ENCODE data around the gene SLC66A3.
A peak's percentile ranks its signal among the peaks of the same experiment; 100 is the strongest.

Gene SLC66A3

GRCh38 chr2:11134349-11134748 lies 20.9 kb upstream of the SLC66A3 start:
- no peak for DNase-seq (ENCODE audit: low read depth in 2 of 2)

- no peak for DNase-seq (ENCODE audit: low read depth in 2 of 2)
Observed at GRCh38 chr2:11140492-11140891, 14.8 kb upstream of the SLC66A3 start.

DNA sequence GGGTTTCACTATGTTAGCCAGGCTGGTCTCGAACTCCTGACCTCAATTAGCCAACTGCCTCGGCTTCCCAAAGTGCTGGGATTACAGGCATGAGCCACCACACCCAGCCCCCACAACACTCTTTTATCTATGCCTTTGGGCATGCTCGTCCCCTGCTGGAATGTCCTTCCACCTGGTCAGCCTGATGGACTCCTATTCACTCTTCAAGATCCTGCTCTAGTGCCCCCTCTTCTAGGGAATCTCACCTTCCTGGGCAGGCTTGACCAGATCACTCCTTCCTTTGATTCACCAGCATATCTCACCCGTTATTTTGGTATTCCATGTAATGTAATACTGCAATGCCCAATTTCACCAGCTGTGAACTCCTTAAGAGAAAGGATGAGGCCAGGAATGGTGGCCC lies 13.9 kb upstream of the SLC66A3 start:
- DNase-seq (ENCODE audit: low read depth in 2 of 2): no peak

DNA sequence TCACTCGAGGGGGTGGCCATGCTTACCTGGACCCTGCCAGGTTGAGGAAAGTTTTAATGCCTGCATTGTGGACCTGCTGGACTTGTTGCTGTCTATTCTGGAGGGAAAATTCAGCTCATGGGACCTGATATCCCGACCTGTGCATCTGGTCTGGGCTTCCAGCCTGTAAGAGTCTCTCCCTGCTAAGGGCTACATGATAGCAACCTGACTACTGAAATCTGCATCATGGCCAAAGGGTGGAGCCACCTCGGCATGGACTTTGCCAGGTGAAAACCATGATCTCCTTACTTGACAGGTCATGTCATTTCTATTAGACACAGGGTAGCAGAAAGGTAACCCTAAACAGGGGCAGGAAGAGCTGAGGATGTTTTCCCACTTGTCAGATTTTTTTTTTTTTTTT lies 12.9 kb upstream of the SLC66A3 start:
- DNase-seq (ENCODE audit: low read depth in 2 of 2): no peak

GRCh38 chr2:11142987-11143386 lies 12.3 kb upstream of the SLC66A3 start:
- DNase-seq (ENCODE audit: low read depth in 2 of 2): no peak

DNA sequence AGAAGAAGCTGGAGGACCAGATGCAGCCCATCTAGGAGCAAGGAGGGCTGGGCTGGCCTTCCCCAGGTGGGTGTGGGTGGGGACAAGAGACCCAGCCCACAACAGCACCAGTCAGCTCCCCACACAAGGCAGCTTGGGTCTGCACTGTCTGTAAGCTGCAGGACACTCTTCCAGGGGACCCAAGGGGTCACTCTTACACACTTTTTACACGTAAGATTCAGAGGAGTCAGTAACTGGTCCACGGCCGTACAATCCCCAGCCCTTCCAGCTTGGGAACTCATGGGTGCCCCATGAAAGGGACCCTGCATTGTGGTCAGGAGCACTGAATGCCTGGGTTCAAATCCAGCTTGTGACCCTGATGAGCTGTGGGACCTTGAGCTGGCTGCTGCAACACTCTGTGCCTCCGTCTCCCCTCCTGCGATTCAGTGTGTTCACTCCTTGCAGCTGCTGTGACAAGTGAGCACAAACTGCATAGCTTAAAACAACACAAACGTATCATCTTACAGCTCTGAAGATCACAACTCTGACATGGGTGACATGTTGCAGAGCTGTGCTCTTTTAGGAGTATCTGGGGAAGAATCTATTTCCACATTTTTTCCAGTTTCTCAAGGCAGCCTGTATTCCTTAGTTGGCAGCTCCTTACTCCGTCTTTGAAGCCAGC lies 11.1 kb upstream of the SLC66A3 start:
- no peak for DNase-seq (ENCODE audit: low read depth in 2 of 2)

GRCh38 chr2:11144738-11145079 lies 10.6 kb upstream of the SLC66A3 start:
- no peak for DNase-seq (ENCODE audit: low read depth in 2 of 2)

GRCh38 chr2:11145350-11145749 lies 9.9 kb upstream of the SLC66A3 start:
- DNase-seq (ENCODE audit: low read depth in 2 of 2): no peak

GRCh38 chr2:11146076-11146475 lies 9.2 kb upstream of the SLC66A3 start:
- no peak for DNase-seq (ENCODE audit: low read depth in 2 of 2)

- DNase-seq (ENCODE audit: low read depth in 2 of 2): no peak
Observed at GRCh38 chr2:11147263-11147662, 8.0 kb upstream of the SLC66A3 start.

GRCh38 chr2:11152591-11152990 lies 2.7 kb upstream of the SLC66A3 start:
- DNase-seq (ENCODE audit: low read depth in 2 of 2): no peak

- DNase-seq (ENCODE audit: low read depth in 2 of 2): no peak
Observed at GRCh38 chr2:11154016-11154922, 998 bp upstream of the SLC66A3 start.

DNA sequence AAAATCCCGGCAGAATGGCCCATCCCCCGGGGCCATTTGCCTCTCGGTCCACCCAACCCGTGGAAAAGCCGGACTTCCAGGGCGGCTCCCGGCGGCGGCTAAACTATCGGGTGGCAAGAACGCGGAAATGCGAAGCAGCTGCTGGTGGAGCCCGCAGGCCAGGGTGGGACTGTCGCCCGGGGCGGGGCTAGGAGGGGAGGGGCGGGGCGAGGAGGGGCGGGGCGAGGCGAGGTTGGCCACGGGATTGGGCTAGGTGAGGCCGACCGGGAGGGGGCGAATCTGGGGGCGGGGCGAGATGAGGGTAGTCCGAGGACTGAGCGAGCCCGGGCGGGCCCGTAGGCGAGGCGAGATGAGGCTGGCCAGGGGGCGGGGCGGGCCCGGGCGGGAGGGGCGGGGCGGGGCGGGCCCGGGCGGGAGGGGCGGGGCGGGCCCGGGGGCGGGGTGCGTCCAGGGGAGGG lies 315 bp upstream of the SLC66A3 start:
- DNase-seq (ENCODE audit: low read depth in 2 of 2): peak; percentile 86 to 87

DNA sequence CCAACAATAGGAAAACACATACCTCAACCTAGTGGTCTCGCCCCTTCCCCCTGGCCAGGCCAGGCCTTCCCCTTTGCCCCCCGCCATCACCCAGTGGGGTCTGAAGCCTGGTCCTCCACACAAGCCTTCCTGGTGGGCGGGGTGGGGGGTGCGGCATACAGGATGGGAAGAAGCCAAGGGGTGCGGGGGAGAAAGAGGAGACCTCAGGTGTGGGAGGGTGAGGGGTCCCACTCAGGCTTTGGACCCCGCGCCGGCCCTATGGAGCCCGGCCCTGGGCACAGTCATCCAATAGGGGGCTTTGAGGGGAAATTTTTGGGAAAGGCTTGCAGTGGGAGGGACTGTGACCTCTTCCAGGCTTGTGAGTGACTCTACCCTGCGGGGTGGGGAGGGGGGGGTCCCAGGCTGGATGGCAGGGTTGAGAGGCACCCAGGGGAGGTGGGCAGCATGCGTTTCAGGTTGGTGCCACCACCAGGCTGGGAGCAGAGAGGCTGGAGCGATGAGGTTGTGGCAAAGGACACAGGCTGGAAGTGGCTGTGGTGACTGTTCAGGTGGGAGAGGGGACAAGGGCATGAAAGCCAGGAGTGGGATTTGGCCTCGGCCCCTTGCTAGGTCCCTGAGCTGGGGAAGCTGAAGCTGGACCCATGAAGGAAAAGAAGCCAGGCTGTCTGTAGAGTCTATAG lies 1.3 kb downstream of the SLC66A3 start:
- no peak for DNase-seq (ENCODE audit: low read depth in 2 of 2)

DNA sequence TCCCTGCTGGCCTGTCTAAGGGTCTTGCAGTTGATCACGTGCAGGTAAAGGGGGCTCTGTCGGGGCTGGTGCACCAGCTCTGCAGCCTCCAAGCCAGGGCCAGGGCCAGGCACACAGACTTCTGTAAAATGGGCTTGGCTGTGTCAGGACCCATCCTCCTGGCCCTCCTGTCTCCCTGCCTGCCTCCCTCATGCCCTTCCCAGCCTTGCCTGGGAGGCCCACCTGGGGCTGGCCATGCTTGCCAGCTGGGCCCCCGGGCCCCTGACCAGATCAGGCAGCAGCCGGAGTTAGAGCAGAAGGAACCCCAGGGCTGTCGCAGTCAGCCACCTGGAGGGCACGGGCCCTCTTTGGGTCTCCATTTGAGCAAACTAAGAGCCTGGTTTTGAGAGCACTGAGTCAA lies 2.0 kb downstream of the SLC66A3 start:
- DNase-seq (ENCODE audit: low read depth in 2 of 2): no peak

- DNase-seq (ENCODE audit: low read depth in 2 of 2): no peak
Observed at GRCh38 chr2:11157731-11158130, 2.5 kb downstream of the SLC66A3 start.

GRCh38 chr2:11158916-11159573 lies 3.8 kb downstream of the SLC66A3 start:
- DNase-seq (ENCODE audit: low read depth in 2 of 2): no peak

DNA sequence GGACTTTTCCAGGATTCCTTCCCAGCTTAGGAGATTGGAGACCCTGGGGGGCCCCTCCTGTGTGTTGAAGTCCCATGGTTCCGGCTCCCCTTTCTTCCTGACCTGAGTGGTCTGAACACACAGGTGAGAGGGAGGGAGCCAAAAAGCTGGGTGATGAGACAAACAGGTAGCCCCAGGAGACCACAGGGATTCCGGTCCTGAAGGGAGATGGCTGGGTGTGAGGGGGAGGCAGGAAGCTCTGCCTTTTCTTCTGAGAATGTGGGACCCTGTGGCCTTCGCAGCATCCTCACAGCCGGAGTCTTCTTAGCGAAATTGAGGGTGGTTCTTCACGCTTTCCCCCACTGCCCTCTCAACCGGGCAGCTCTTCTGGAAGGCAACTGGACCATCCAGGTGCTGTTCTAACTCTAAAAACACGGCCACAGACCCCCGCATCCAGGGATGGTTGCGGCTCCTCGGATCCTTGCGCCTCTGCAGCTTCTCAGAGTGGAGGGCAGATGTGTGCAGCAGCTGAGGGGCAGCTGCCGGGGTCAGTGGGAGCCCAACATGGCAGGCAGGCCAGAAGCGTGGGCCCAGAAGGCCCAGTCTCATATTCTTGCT lies 4.4 kb downstream of the SLC66A3 start:
- DNase-seq (ENCODE audit: low read depth in 2 of 2): no peak

GRCh38 chr2:11160256-11160655 lies 5.0 kb downstream of the SLC66A3 start:
- DNase-seq (ENCODE audit: low read depth in 2 of 2): no peak

GRCh38 chr2:11160731-11161455 lies 5.6 kb downstream of the SLC66A3 start:
- DNase-seq (ENCODE audit: low read depth in 2 of 2): no peak

GRCh38 chr2:11161747-11162146 lies 6.5 kb downstream of the SLC66A3 start:
- DNase-seq (ENCODE audit: low read depth in 2 of 2): no peak

Data from fibroblast of skin of left biceps (primary cell).